Aorta (tissue), 5 donors: ENCODE measurements around the gene RWDD2A. TPM values are rescaled to one million over a fixed set of nuclear protein-coding genes. Genes with fewer than 3 reads are reported as not detected.

Experiments used
- ATAC-seq: fragments of 200-7000 bp; cut with Tn5 transposase; one replicate; pipeline ENCODE4 v1.9.1; 2022; ENCODE audit warnings: moderate library complexity; ENCODE audit not compliant: low FRiP score
- DNase-seq, 2 donors: peaks; one replicate each; pipeline ENCODE4 v3.0.0-alpha.2; 2020
- H3K27ac ChIP-seq, 2 donors: one replicate each; pipeline ENCODE4 v1.5.1; 2013; ENCODE audit warnings: low read length in 2 of 2, mild to moderate bottlenecking in 2 of 2, moderate library complexity in 2 of 2, control low read depth in 1 of 2, inconsistent platforms in 1 of 2, low read depth in 1 of 2
- H3K27me3 ChIP-seq, 2 donors: one replicate each; pipeline ENCODE4 v1.6.1; 2013; ENCODE audit warnings: control low read depth in 1 of 2, low read length in 1 of 2, mild to moderate bottlenecking in 1 of 2, moderate library complexity in 1 of 2; ENCODE audit not compliant: insufficient read depth in 2 of 2, control insufficient read depth in 1 of 2
- H3K36me3 ChIP-seq, 2 donors: one replicate each; pipeline ENCODE4 v1.6.1; 2013; ENCODE audit warnings: control low read depth in 1 of 2, low read length in 1 of 2, mild to moderate bottlenecking in 1 of 2; ENCODE audit not compliant: insufficient read depth in 2 of 2, control insufficient read depth in 1 of 2
- H3K4me1 ChIP-seq, 2 donors: one replicate each; pipeline ENCODE4 v1.6.1; 2013; ENCODE audit warnings: low read length in 2 of 2, control low read depth in 1 of 2, mild to moderate bottlenecking in 1 of 2, moderate library complexity in 1 of 2; ENCODE audit not compliant: insufficient read depth in 2 of 2, control insufficient read depth in 1 of 2
- H3K4me3 ChIP-seq, 2 donors: one replicate each; pipeline ENCODE4 v1.5.1; 2013; ENCODE audit warnings: low read length in 2 of 2, control low read depth in 1 of 2, mild to moderate bottlenecking in 1 of 2
- H3K9me3 ChIP-seq: one replicate; pipeline ENCODE4 v1.6.1; 2013; ENCODE audit warnings: mild to moderate bottlenecking, low read length; ENCODE audit not compliant: control insufficient read depth
- WGBS, 2 donors: extraction: QIAGEN DNeasy Blood & Tissue Kit; methylation state at CpG; one replicate each; pipeline ENCODE4 v1.1.7; 2013; 5-methylcytosine and 5-hydroxymethylcytosine counted together
- intact Hi-C, 2 donors: fragments of 100-400 bp; cut with DNase I; formaldehyde crosslinking; loops; one replicate each; pipeline versions ENCODE4 v1.14.2 to v1.15.0; 2022
- polyA plus RNA-seq, 2 donors: library from polyadenylated mRNA; stranded (reverse); fragments of 200-250 nt; gene quantifications; one replicate each; pipeline ENCODE4 v1.2.3, GENCODE V29; 2013
- total RNA-seq, 2 donors: library from RNA; stranded (reverse); fragmentation: NEBNext Ultra II Directional; extraction: Animal tissue kit (Norgen Biotek cat#: 25700); gene quantifications; one replicate each; pipeline ENCODE4 v1.2.1, GENCODE V29; 2021
- donor health status: healthy with polysubstance abuse.
- donor health status: Bipolar disorder and iron deficiency.
- donor health status: DM: no; HTN: no; CAD: no.
- donor health status: DM: no; HTN: no; CAD: no.
- donor health status: DM: yes; HTN: yes; CAD: no.

RWDD2A gene
- total and polyA plus RNA-seq, 4 donors = 3.9 to 7.3 (median 4.9) TPM

- Histone ChIP-seq H3K4me3 (no peak overlapping the region), H3K27me3 (no peaks in the 10 kb centered on the region), H3K36me3 (no peaks in the 10 kb centered on the region), H3K27ac (no peak overlapping the region), H3K4me1 (peaks cover 0 to 2% of the 10 kb centered on the region in 2 donors), H3K9me3 (no peaks in the 10 kb centered on the region)
- no peak for ATAC-seq
- no peak for DNase-seq
- 6 to 16% methylated on average over 3 of the region's 3 CpGs for WGBS, 2 donors
- intact Hi-C loops = no loop called here
These were observed 54.3 kb downstream of the RWDD2A start for GRCh38 chr6:83247471-83247870.

Other genes with a start within 250 kb of the RWDD2A start
- gene UBE3D, start 127.5 kb upstream of the RWDD2A start, total RNA-seq = 1 to 10 TPM; 4.8 to 7.7 TPM
- gene UBE3D, start 127.5 kb upstream of the RWDD2A start, polyA plus RNA-seq = 1 to 10 TPM; 1.8 to 2.6 TPM
- gene DOP1A, start 125.7 kb upstream of the RWDD2A start, total RNA-seq = 10 to 100 TPM; 28.2 to 35.1 TPM
- 10 to 100 TPM in 1 of 2 donors, 1 to 10 TPM in 1; 2.4 to 10.7 TPM for gene DOP1A, start 125.7 kb upstream of the RWDD2A start, polyA plus RNA-seq
- 10 to 100 TPM; 58.3 to 61.0 TPM for gene PGM3, start 92 bp upstream of the RWDD2A start, total RNA-seq
- 10 to 100 TPM in 1 of 2 donors, 1 to 10 TPM in 1; 5.8 to 15.2 TPM for gene PGM3, start 92 bp upstream of the RWDD2A start, polyA plus RNA-seq
- gene ME1, start 237.7 kb downstream of the RWDD2A start, total RNA-seq = 10 to 100 TPM; 10.9 to 21.0 TPM
- gene ME1, start 237.7 kb downstream of the RWDD2A start, polyA plus RNA-seq = 10 to 100 TPM; 13.2 to 19.8 TPM